Measurements from ENCODE around the gene ARHGAP30. TPM values are rescaled to one million over a fixed set of nuclear protein-coding genes. Genes with fewer than 3 reads are reported as not detected.
A peak's percentile ranks its signal among the peaks of the same experiment; 100 is the strongest.

ARHGAP30 gene
- total RNA-seq, 1 experiment from 2014 or later: 0.55 TPM

DNA sequence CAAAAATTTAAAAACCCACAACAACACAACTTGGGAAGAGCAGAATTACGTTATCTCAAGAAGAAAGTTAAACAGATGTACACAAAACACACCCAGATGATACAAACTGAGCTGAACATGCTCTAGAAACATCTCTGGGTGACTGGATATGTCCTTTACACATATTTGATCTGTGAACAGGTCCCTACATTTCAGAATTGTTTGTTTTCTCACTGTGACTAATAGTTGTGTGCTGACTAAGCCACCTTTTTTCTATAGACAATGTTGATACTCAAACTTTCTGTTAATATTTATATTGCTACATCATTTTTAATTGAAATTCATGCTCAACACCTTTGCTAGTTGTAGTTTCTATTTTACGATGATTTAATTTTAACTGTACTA lies 47.7 kb downstream of the ARHGAP30 start:
- peaks cover 4% of the 10 kb centered on the region for H3F3A ChIP-seq (ENCODE audit: low read length, unreplicated experiment)
- intact Hi-C loops (cut with micrococcal nuclease): loop anchor here (1.0 to 10.0 kb wide), 3 partner anchors 23 to 93 kb away; partner anchors contain the start of genes NIT1, PFDN2 and USF1
- no peak for TF ChIP-seq EZH2phosphoT487 (IDR thresholded peaks at IDR 0.05; ENCODE audit: borderline replicate concordance, low read length)
- TF ChIP-seq EZH2 (IDR thresholded peaks at IDR 0.05; ENCODE audit: low read length, unreplicated experiment): no peak
- TF ChIP-seq, protein P1, sequence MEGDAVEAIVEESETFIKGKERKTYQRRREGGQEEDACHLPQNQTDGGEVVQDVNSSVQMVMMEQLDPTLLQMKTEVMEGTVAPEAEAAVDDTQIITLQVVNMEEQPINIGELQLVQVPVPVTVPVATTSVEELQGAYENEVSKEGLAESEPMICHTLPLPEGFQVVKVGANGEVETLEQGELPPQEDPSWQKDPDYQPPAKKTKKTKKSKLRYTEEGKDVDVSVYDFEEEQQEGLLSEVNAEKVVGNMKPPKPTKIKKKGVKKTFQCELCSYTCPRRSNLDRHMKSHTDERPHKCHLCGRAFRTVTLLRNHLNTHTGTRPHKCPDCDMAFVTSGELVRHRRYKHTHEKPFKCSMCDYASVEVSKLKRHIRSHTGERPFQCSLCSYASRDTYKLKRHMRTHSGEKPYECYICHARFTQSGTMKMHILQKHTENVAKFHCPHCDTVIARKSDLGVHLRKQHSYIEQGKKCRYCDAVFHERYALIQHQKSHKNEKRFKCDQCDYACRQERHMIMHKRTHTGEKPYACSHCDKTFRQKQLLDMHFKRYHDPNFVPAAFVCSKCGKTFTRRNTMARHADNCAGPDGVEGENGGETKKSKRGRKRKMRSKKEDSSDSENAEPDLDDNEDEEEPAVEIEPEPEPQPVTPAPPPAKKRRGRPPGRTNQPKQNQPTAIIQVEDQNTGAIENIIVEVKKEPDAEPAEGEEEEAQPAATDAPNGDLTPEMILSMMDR (conservative IDR thresholded peaks at IDR 0.05; ENCODE audit: low read depth, low read length): no peak

DNA sequence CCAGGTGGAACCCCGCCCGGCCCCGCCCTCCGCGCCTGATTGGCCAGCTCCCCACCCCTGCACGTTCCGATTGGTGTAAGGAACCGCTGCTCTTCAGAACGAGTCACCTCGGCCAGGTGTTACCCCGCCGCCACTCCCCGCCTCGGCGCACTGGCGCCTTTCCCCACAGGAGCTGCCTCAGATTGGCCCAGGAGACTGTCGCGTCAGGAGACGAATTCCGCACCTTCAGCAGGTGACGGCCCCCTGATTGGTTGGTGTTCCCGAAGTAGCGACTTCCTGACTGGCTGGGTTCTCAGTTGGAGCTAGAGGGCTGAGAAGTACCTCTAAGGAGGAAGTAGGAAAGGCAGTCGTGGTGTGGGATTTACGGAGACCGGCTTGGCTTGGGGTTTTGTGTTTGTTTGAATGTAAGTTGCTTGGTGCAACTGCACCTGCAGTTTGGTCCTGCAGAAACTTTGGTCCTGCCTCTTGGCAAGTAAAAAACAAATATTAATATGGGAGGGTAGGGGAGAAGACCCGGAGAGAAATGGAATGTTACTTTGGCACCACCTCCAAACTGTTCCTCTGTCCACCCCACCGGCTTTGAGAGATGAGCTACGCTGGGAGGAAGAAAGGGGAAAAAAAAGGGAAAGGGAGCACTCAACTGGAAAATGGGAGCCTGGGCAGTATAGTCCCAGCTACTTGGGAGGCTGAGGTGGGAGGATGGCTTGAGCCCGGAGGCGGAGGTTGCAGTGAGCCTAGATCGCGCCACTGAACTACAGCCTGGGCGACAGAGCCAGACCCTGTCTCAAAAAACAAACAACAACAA lies 48.3 kb downstream of the ARHGAP30 start:
- H3K4me2 ChIP-seq (ENCODE audit: low read length): peak overlapping the region; percentile 95
- H3K79me2 ChIP-seq (ENCODE audit: low read length): peaks cover 42% of the 10 kb centered on the region
- H3K27ac ChIP-seq (ENCODE audit: low read length): peak overlapping the region; percentile 95
- H3K9ac ChIP-seq (ENCODE audit: low read length): peak overlapping the region; percentile 90
- TSS peak; percentile 79 for BruUV-seq (replicated peaks)
- H3F3A ChIP-seq (ENCODE audit: low read length, unreplicated experiment): peaks cover 4% of the 10 kb centered on the region
- DNase-seq (peak; percentile 99), ATAC-seq (peak; percentile 81)
- no peaks in the 10 kb centered on the region for H3K9me2 ChIP-seq (replicated peaks; ENCODE audit: low read length)
- H4K20me1 ChIP-seq (ENCODE audit: low read length): peaks cover 31% of the 10 kb centered on the region
- no peaks in the 10 kb centered on the region for H3K36me3 ChIP-seq (ENCODE audit: low read depth, low read length)
- H3K4me3 ChIP-seq (ENCODE audit: low read length): peak overlapping the region; percentile 88
- peaks cover 50% of the 10 kb centered on the region for H3K4me1 ChIP-seq (ENCODE audit: insufficient read depth, low read length)
- intact Hi-C loops (cut with micrococcal nuclease): loop anchor here (2.0 to 10.0 kb wide), 2 partner anchors 25 to 93 kb away; partner anchors contain the start of genes NIT1 and PFDN2
- TF ChIP-seq EZH2 (IDR thresholded peaks at IDR 0.05; ENCODE audit: low read length, unreplicated experiment) (no peak), EZH2phosphoT487 (IDR thresholded peaks at IDR 0.05; ENCODE audit: borderline replicate concordance, low read length) (no peak)
- TF ChIP-seq, protein P1 (conservative IDR thresholded peaks at IDR 0.05; ENCODE audit: low read depth, low read length): no peak
- no peaks in the 10 kb centered on the region for H3K27me3 ChIP-seq (ENCODE audit: low read length)
- CTCF ChIA-PET: interaction anchor here (0.6 to 2.8 kb wide), 5 partner anchors 17 to 76 kb away, joined by 6 to 54 read pairs (median 8); no protein-coding TSS in a partner anchor
- POLR2A ChIA-PET (ENCODE audit: unreplicated experiment): interaction anchor here (0.5 to 1.7 kb wide), 15 partner anchors 24 to 737 kb away, joined by 3 to 18 read pairs (median 4); partner anchors contain the start of genes DEDD, NDUFS2 and USF1
- peak overlapping the region; percentile 14 for H2AFZ ChIP-seq (ENCODE audit: low read length)
- H3K9me3 ChIP-seq (ENCODE audit: low read length): no peaks in the 10 kb centered on the region

More for the DNA sequence above, 47.7 kb downstream of the ARHGAP30 start:
- H3K9me3 ChIP-seq (ENCODE audit: low read length): no peaks in the 10 kb centered on the region
- peak overlapping the region; percentile 95 for H3K4me2 ChIP-seq (ENCODE audit: low read length)
- peak overlapping the region; percentile 95 for H3K27ac ChIP-seq (ENCODE audit: low read length)
- peak overlapping the region; percentile 88 for H3K4me3 ChIP-seq (ENCODE audit: low read length)
- no peaks in the 10 kb centered on the region for H3K9me2 ChIP-seq (replicated peaks; ENCODE audit: low read length)
- BruUV-seq (replicated peaks): no TSS peak
- no peaks in the 10 kb centered on the region for H3K36me3 ChIP-seq (ENCODE audit: low read depth, low read length)
- peaks cover 31% of the 10 kb centered on the region for H4K20me1 ChIP-seq (ENCODE audit: low read length)
- peaks cover 50% of the 10 kb centered on the region for H3K4me1 ChIP-seq (ENCODE audit: insufficient read depth, low read length)
- ChIA-PET POLR2A (ENCODE audit: unreplicated experiment) (interaction anchor here (0.5 to 1.7 kb wide), 4 partner anchors 24 to 738 kb away, joined by 3 to 18 read pairs (median 8); partner anchors contain the start of gene USF1), CTCF (interaction anchor here (1.1 to 2.8 kb wide), 3 partner anchors 24 to 76 kb away, joined by 6 to 54 read pairs (median 6); no protein-coding TSS in a partner anchor)
- H3K27me3 ChIP-seq (ENCODE audit: low read length): no peaks in the 10 kb centered on the region
- peaks cover 39% of the 10 kb centered on the region for H3K79me2 ChIP-seq (ENCODE audit: low read length)
- ATAC-seq (peak; percentile 58), DNase-seq (peak; percentile 94)
- no peak overlapping the region for H2AFZ ChIP-seq (ENCODE audit: low read length)
- H3K9ac ChIP-seq (ENCODE audit: low read length): peak overlapping the region; percentile 81

Measured in PC-3 (cell line).